Stimulated activated CD8-positive, alpha-beta memory T cell treated with anti-CD3 and anti-CD28 coated beads, Interleukin-12 subunit alpha, Interleukin-12 subunit beta, amount 100 ng/mL, for 24 hours (primary cell): ENCODE data around the gene BEND6.
"Not testable (repeated sequence)": the region's sequence is repeated elsewhere in the genome, so short reads cannot be mapped to it uniquely, and the experiment has no call there.

Source experiments
- DNase-seq: peaks from one replicate; pipeline ENCODE4 v3.0.0-alpha.2; 2020; ENCODE audit errors: extremely low read depth

BEND6 gene

DNA sequence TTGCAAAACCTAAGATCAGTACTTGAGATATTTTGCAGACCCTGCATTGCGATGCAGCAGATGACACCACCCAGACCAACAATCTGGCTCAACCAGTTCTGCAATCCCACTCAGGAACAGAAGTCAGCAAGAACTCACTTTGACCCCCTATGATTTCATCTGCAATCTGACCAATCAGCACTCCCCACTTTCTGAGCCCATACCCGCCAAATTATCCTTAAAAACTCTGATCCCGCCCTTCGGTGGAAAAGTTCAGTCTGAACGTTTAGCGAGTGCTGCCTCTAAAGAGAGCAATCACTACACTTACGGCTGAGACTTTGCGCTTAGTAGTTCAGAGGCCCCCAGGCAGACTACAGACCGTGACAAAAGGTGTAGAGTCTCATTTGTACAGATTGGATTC, 74.3 kb downstream of the BEND6 start:
- DNase-seq, result no peak

DNA sequence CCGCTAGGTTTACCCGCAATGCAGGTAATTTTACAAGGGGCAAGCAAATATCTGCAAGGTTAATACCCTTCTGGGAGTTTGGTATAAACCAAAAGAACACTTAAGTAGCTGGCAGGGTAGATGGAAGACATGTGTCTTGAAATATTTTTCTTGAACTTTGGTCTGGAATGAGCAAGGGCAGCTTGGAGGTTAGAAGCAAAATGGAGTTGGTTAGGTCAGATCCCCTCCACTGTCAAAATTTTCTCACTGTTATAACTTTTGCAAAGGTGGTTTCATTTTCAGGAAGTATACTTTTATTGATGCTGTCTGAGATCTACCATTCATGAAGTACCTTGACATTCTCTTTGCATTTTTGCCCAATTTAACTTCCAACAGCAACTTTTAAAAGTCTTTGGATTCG, 78.3 kb downstream of the BEND6 start:
- DNase-seq, result no peak

- DNase-seq, result no peak
Measured at GRCh38 chr6:57035549-57035948, 80.6 kb downstream of the BEND6 start.

DNA sequence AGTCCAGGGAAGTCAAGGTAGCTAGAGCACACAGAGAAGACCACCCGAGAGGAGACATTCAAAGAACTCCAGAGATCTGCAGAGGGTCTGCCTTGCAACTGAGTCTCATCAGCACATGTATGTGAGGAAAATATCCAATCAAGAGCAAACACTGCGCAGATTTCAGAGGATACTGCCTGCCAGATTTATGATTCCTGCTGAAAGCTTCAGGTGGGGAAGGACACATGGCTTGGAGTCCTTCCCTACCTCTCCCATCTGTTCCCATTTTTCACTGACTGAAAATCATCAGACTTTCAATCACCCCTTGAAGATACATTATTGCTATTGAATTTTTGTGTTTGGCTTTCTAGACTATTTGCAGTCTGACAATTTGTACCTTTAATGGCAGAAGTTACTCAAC, 84.0 kb downstream of the BEND6 start:
- no peak for DNase-seq

DNA sequence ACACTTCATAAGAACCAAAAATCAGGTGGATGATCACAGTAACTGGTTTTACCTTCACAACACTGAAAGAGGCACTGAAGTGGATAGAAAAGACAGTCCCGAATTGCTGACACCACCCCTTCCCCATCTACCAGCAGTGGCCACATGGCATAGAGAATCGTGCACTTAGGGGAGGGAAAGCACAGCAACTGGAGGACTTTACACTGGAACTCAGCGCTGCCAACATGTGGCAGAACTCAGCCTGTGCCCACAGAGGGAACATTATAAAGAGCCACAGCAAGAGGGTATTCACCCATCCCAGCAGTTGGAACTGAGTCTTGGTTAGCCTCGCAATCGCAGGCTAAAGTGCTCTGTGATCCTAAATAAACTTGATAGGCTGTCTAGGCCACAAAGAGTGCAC, 85.1 kb downstream of the BEND6 start:
- DNase-seq, result no peak

DNA sequence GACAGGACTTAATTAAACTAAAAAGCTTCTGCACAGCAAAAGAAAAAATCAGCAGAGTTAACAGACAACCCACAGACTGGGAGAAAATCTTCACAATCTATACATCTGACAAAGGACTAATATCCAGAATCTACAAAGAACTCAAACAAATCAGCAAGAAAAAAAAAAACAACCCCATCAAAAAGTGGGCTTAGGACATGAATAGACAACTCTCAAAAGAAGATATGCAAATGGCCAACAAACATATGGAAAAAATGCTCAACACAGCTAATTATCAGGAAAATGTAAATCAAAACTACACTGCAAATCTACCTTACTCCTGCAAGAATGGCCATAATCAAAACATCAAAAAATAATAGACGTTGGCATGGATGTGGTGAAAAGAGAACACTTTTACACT, 89.2 kb downstream of the BEND6 start:
- not testable (repeated sequence) for DNase-seq

- DNase-seq, result no peak
Measured at GRCh38 chr6:57044568-57044967, 89.7 kb downstream of the BEND6 start.

GRCh38 chr6:57046332-57047256, 91.7 kb downstream of the BEND6 start, which contains the start of gene KIAA1586:
KIAA1586 (plus strand) TSS chr6:57046693; CDS start chr6:57046756, 63 bp downstream.
- DNase-seq, result peak; percentile 58

- DNase-seq, result not testable (repeated sequence)
Measured at GRCh38 chr6:57047257-57047585, 92.3 kb downstream of the BEND6 start.

DNA sequence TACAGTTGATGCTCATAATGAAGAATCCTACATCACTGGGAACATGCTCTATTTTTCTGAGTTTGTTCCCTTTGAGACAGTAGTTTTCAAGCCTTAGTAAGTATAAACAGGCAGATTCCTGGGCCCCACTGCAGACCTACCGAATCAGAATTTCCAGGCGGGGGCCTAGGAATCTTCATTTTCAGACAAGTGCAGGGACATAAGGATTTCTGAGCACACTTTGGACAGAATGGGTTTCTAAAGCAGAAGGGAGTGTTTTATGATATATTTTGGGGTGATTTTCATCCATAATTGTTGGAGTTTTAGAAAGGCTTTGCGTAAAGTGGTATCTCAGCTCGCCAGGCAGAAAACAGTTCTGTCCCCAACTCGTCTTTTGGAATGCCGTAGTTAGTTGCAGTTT, 93.0 kb downstream of the BEND6 start:
- DNase-seq, result not testable (repeated sequence)

GRCh38 chr6:57048577-57048976, 93.7 kb downstream of the BEND6 start:
- no peak for DNase-seq

- DNase-seq, result no peak
Measured at GRCh38 chr6:57063847-57064246, 108.9 kb downstream of the BEND6 start.

- no peak for DNase-seq
Measured at GRCh38 chr6:57064809-57065208, 109.9 kb downstream of the BEND6 start.

DNA sequence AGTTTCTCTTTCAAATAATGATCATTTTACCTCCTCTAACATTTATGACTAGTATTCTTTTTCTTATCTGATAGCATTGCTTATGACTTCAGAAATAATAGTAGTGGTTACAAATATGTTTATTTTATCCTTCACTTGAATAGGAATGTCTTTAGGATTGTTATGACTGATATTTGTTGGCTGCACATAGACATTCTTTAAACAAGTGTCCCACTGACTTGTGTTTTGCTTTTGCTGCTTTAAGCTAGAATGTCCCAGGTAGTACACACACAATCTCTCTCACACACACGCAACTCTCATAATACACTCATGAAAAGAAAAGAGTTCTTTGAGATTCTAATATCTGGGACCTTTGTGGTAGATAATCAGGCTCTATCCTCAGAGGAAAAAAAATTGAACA, 113.2 kb downstream of the BEND6 start:
- no peak for DNase-seq

DNA sequence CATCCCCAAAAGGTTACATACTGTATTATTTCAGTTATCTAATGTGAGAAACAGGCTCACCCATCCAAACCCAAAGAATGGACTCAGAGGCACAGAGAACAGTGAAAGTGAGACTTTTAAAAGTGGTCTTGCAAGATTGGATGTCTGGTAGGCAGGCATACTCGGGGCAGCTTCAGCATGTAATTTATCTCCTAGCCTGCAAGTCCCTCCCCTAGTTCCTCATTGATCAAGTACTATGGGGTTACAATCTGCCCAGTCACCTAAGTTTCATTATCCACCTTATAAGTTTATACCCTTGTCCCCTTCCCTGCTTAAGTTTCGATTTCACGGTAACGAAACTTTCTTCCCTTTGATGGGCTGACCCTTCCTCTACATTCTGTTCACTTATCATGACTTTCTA, 114.3 kb downstream of the BEND6 start:
- DNase-seq, result no peak

DNA sequence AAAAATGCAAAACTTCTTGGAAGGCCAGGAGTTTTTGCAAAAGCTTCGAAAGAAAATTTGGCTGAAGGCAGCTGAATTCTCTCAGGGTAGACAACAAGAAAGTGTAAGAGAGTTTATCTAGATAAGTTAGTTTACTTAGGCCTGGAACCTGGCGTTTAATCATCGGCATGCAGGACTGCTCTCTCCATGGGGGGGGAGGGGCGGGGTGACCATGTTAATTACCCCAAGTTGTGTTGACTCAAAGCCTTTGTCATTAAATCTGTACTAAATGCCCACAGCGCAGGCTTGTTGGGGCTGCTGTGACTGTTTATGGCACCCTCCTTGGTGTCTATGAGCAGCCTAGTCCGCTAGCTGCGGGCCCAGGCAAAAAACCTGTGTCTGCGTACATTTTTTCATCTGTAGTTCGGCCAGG, 115.0 kb downstream of the BEND6 start:
- DNase-seq, result no peak

- DNase-seq, result no peak
Measured at GRCh38 chr6:57072108-57072507, 117.2 kb downstream of the BEND6 start.

DNA sequence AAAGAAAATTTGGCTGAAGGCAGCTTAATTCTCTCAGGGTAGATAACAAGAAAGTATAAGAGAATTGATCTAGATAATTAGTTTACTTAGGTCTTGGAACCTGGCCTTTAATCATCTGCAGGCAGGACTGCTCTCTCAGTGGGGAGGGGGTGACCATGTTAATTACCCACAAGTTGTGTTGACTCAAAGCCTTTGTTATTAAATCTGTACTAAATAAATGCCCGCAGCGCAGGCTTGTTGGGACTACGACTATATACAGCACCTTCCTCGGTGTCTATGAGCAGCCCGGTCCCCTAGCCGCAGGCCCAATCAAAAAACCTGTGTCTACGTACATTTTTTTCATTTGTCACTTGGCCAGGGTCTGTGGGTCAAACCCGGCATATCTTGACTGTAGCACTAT, 119.5 kb downstream of the BEND6 start:
- DNase-seq, result no peak

- no peak for DNase-seq
Measured at GRCh38 chr6:57075092-57075491, 120.2 kb downstream of the BEND6 start.
